BE2C (cell line): Measurements from ENCODE around the gene NFIC.

Source experiments
- DNase-seq: peaks from one replicate; pipeline ENCODE4 v3.0.0-alpha.2; 2020
- H3K27me3 ChIP-seq: fragments of 250-450 bp; sonication (Bioruptor Pico); 2 replicates; pipeline ENCODE4 v1.5.1; 2020; ENCODE audit warnings: mild to moderate bottlenecking
- H3K36me3 ChIP-seq: fragments of 250-450 bp; sonication (Bioruptor Pico); 2 replicates; pipeline ENCODE4 v1.5.1; 2020; ENCODE audit warnings: mild to moderate bottlenecking
- H3K4me1 ChIP-seq: fragments of 250-450 bp; sonication (Bioruptor Pico); 2 replicates; pipeline ENCODE4 v1.5.1; 2020
- H3K4me3 ChIP-seq: 2 replicates; pipeline ENCODE4 v1.5.1; 2011; ENCODE audit warnings: low read depth, low read length
- H3K9me3 ChIP-seq: fragments of 250-450 bp; sonication (Bioruptor Pico); 2 replicates; pipeline ENCODE4 v1.5.1; 2020
- CTCF ChIP-seq: IDR thresholded peaks from 2 replicates; pipeline ENCODE4 v1.5.1; 2012; ENCODE audit warnings: mild to moderate bottlenecking, low read depth, low read length

NFIC gene

GRCh38 chr19:3321696-3322095 is 44.7 kb upstream of the NFIC start:
- no peak for DNase-seq
- no peak for TF ChIP-seq CTCF
- Histone ChIP-seq H3K9me3 (no peaks in the 10 kb centered on the region), H3K36me3 (no peaks in the 10 kb centered on the region), H3K27me3 (peaks cover 14% of the 10 kb centered on the region), H3K4me1 (no peaks in the 10 kb centered on the region), H3K4me3 (no peak overlapping the region)

- Histone ChIP-seq H3K4me1 (no peaks in the 10 kb centered on the region), H3K27me3 (peaks cover 14% of the 10 kb centered on the region), H3K9me3 (no peaks in the 10 kb centered on the region), H3K36me3 (no peaks in the 10 kb centered on the region), H3K4me3 (no peak overlapping the region)
- no peak for TF ChIP-seq CTCF
- no peak for DNase-seq
These were observed 44.0 kb upstream of the NFIC start for GRCh38 chr19:3322199-3322978.

GRCh38 chr19:3323026-3323425 is 43.4 kb upstream of the NFIC start:
- no peaks in the 10 kb centered on the region for H3K4me1 ChIP-seq
- H3K4me3 ChIP-seq, result no peak overlapping the region
- H3K9me3 ChIP-seq, result no peaks in the 10 kb centered on the region
- DNase-seq, result no peak
- no peak for TF ChIP-seq CTCF
- H3K36me3 ChIP-seq, result no peaks in the 10 kb centered on the region
- peaks cover 14% of the 10 kb centered on the region for H3K27me3 ChIP-seq

- Histone ChIP-seq H3K4me1 (no peaks in the 10 kb centered on the region), H3K9me3 (no peaks in the 10 kb centered on the region), H3K4me3 (no peak overlapping the region), H3K27me3 (peaks cover 12% of the 10 kb centered on the region), H3K36me3 (no peaks in the 10 kb centered on the region)
- DNase-seq, result no peak
- no peak for TF ChIP-seq CTCF
These were observed 42.7 kb upstream of the NFIC start for GRCh38 chr19:3323658-3324057.

- DNase-seq, result peak; percentile 72
- peaks cover 9% of the 10 kb centered on the region for H3K27me3 ChIP-seq
- no peaks in the 10 kb centered on the region for H3K9me3 ChIP-seq
- no peaks in the 10 kb centered on the region for H3K4me1 ChIP-seq
- TF ChIP-seq CTCF, result peak; percentile 81
- H3K36me3 ChIP-seq, result no peaks in the 10 kb centered on the region
- H3K4me3 ChIP-seq, result no peak overlapping the region
These were observed 42.0 kb upstream of the NFIC start for GRCh38 chr19:3324405-3324856.

- no peak for TF ChIP-seq CTCF
- DNase-seq, result no peak
- H3K4me3 ChIP-seq, result no peak overlapping the region
- H3K9me3 ChIP-seq, result no peaks in the 10 kb centered on the region
- no peaks in the 10 kb centered on the region for H3K36me3 ChIP-seq
- H3K4me1 ChIP-seq, result no peaks in the 10 kb centered on the region
- peaks cover under 1% of the 10 kb centered on the region for H3K27me3 ChIP-seq
These were observed 40.9 kb upstream of the NFIC start for GRCh38 chr19:3325451-3325850.
